HG03521 (cell line): ENCODE results near the gene APOL3.
"Not testable (repeated sequence)": the region's sequence is repeated elsewhere in the genome, so short reads cannot be mapped to it uniquely, and the experiment has no call there.

Experiments used
- ATAC-seq: cut with Tn5 transposase; IDR thresholded peaks from one replicate; pipeline ENCODE4 v1.9.1; 2021; ENCODE audit warnings: mild to moderate bottlenecking, moderate library complexity; ENCODE audit not compliant: unreplicated experiment

APOL3 gene

GRCh38 chr22:36193577-36193976, 33.0 kb upstream of the APOL3 start:
- no peak for ATAC-seq

GRCh38 chr22:36193171-36193570, 32.6 kb upstream of the APOL3 start:
- ATAC-seq = no peak

- no peak for ATAC-seq
Observed at GRCh38 chr22:36192542-36192941, 32.0 kb upstream of the APOL3 start.

GRCh38 chr22:36191106-36191836, 30.7 kb upstream of the APOL3 start:
- ATAC-seq = no peak

- not testable (repeated sequence) for ATAC-seq
Observed at GRCh38 chr22:36187862-36188261, 27.3 kb upstream of the APOL3 start.

GRCh38 chr22:36185828-36186624, 25.5 kb upstream of the APOL3 start:
- ATAC-seq = no peak

- no peak for ATAC-seq
Observed at GRCh38 chr22:36184433-36185025, 24.0 kb upstream of the APOL3 start.

- ATAC-seq = no peak
Observed at GRCh38 chr22:36183446-36183845, 22.9 kb upstream of the APOL3 start.

- ATAC-seq = no peak
Observed at GRCh38 chr22:36182857-36183256, 22.3 kb upstream of the APOL3 start.

- ATAC-seq = no peak
Observed at GRCh38 chr22:36182056-36182455, 21.5 kb upstream of the APOL3 start.

- no peak for ATAC-seq
Observed at GRCh38 chr22:36180928-36181327, 20.4 kb upstream of the APOL3 start.

- no peak for ATAC-seq
Observed at GRCh38 chr22:36180038-36180880, 19.7 kb upstream of the APOL3 start.

GRCh38 chr22:36177160-36177559, 16.6 kb upstream of the APOL3 start:
- no peak for ATAC-seq

GRCh38 chr22:36175892-36176291, 15.3 kb upstream of the APOL3 start:
- ATAC-seq = no peak

GRCh38 chr22:36171941-36172340, 11.4 kb upstream of the APOL3 start:
- ATAC-seq = no peak

GRCh38 chr22:36166518-36167220, 6.1 kb upstream of the APOL3 start:
- no peak for ATAC-seq

GRCh38 chr22:36166086-36166485, 5.5 kb upstream of the APOL3 start:
- ATAC-seq = no peak

- no peak for ATAC-seq
Observed at GRCh38 chr22:36165141-36165540, 4.6 kb upstream of the APOL3 start.

- ATAC-seq = no peak
Observed at GRCh38 chr22:36164621-36165020, 4.1 kb upstream of the APOL3 start.

- ATAC-seq = no peak
Observed at GRCh38 chr22:36163497-36163896, 2.9 kb upstream of the APOL3 start.
